Limb (tissue), 2 donors: Measurements from ENCODE around the gene CIROP.

Source experiments
- DNase-seq, 2 donors: peaks; one replicate each; pipeline ENCODE4 v3.0.0-alpha.2; 2016; ENCODE audit errors: extremely low spot score in 2 of 2

Gene CIROP

DNA sequence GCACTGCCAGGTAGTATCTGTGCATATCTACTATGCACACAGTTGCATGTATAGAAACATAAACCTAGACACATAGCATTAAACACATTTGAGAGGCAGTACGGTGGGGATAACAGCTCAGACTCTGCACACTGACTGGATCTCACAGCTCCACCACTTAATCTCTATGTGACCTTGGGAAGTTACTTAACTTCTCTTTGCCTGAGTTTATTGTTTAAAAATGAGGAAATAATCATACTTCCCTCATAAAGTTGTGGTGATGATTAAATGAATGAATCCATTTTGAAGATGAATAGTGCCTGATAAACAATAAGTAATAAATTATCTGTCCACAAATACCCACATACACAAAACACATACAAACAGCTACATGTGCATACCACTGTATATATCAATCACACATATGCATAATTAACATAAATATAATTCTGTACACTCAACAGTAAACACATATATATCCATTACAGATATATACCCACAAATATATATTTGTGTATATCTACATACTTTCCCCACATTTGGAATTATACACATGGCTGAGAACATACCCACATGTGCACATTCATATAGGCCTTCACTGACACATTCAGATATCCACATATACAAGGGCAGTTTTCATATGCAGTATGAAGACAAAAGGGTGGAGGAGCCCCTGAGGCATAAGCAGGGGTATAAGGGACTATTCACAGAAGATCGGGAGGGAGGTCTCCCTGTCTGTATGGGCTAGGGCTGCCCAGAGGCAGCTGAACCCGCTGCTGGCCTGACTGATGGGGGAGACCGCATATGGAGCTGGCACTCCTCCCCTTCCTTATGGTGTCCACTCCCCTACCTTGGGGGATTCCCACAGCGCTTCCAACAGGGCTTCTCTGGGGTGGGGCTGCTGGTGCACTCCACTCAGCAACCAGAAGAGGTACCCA, 53.4 kb downstream of the CIROP start:
- no peak for DNase-seq
